CD4-positive, alpha-beta T cell treated with Interleukin-17A for 4 hours (primary cell): ENCODE data around the gene UGP2.
"Not testable (repeated sequence)": the region's sequence is repeated elsewhere in the genome, so short reads cannot be mapped to it uniquely, and the experiment has no call there.

ENCODE experiments used
- DNase-seq: peaks from one replicate; pipeline ENCODE4 v3.0.0-alpha.2; 2020; ENCODE audit warnings: mixed read lengths

Gene UGP2

GRCh38 chr2:63841254-63842022 is at the start of gene UGP2:
Gene UGP2, plus strand, starts transcription at chr2:63841896. Its CDS starts 290 bp downstream, at chr2:63842186.
- peak; percentile 84 for DNase-seq

- no peak for DNase-seq
Observed at GRCh38 chr2:63792530-63792929, 49.2 kb upstream of the UGP2 start.

GRCh38 chr2:63796366-63796765 is 45.3 kb upstream of the UGP2 start:
- DNase-seq, result no peak

GRCh38 chr2:63796796-63797195 is 44.9 kb upstream of the UGP2 start:
- no peak for DNase-seq

GRCh38 chr2:63801455-63801854 is 40.2 kb upstream of the UGP2 start:
- DNase-seq, result no peak

DNA sequence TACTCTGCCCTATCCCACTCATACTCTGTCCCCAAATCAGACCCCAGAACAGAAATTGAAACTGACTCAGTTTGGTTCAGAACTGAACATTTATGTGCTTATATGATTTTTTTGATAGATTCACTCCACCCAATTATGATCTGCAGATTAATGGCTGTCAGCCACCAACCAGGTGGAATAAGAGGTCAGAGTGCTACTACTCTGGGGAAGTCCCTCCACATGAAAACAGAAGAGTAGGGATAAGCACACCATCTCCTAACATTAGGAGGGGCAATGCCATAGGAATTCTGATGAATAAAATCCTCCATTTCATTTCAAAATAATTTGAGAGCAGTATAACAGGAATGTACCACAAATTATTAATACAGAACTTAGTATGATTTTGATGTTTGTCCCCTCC is 36.3 kb upstream of the UGP2 start:
- no peak for DNase-seq

- DNase-seq, result not testable (repeated sequence)
Observed at GRCh38 chr2:63808036-63808435, 33.7 kb upstream of the UGP2 start.

DNA sequence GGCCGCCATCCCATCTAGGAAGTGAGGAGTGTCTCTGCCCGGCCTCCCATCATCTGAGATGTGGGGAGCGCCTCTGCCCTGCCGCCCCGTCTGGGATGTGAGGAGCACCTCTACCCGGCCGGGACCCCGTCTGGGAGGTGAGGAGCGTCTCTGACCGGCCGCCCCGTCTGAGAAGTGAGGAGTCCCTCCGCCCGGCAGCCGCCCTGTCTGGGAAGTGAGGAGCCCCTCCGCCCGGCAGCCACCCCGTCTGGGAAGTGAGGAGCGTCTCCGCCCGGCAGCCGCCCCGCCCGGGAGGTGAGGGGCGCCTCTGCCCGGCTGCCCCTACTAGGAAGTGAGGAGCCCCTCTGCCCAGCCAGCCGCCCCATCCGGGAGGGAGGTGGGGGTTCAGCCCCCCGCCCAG is 32.8 kb upstream of the UGP2 start:
- not testable (repeated sequence) for DNase-seq

DNA sequence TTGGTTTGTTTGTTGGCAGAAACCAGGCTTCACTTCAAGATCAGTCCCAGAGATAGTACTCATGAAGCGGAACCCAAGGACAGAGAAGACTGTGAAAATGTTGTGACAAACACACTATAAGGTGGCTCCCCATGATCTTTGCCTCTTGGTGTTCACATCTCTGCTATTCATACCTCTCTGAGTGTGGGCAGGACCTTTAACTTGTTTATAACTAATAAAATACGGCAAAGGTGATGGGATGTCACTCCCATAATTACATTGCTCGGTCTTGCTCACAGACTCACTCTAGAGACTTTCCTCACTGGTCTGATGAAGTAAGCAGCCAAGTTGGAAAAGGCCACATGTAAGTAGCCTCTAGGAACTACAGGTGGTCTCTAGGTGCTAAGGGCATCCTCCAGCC is 30.6 kb upstream of the UGP2 start:
- no peak for DNase-seq

DNA sequence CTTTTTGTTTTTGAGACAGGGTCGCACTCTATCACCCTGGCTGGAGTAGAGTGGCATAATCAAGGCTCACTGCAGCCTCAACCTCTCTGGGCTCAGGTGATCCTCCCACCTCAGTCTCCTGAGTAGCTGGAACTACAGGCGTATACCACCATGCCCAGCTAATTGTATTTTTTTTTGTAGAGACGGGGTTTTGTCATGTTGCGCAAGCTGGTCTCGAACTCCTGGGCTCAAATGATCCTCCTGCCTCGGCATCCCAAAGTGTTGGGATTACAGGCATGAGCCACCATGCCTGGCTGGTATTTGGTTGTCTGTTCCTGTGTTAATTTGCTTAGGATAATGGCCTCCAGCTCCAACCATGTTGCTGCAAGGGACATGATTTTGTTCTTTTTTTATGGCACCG is 29.8 kb upstream of the UGP2 start:
- not testable (repeated sequence) for DNase-seq

DNA sequence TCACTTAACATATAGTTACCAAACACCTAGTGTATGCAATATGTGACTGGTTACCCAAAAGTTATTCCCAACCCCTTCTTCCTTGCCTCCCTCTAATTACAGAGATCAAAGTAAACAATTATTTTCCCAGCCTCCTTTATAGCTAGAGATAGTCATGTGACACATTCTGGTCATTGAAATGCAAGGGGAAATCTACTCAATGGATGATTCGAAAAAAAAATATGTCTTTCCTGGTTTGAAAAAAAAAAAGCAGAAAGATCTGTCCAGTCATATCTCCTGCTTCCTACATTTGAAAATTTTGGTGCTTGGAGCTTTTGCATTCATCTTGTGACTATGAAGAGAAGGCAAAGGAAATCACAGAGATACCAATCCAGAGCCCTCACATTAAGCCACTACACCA is 27.6 kb upstream of the UGP2 start:
- no peak for DNase-seq

GRCh38 chr2:63817382-63817781 is 24.3 kb upstream of the UGP2 start:
- DNase-seq, result no peak

DNA sequence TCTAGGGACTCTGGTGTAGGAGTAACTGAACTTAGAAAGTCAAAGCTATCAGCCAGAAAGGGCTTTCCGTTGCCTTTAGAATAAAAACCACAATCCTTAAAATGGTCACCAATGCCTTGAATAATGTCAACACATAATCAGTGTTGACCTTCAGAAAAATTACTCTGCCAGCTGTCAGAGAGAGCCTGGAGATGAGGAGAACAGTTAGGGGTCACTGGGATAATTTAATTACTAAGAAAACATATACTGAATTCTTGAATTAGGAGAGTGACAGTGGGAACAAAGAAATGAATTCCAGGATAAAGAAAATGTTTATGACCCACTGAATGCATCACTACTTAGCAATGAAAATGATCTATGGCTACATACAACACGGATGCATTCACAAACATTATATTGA is 23.4 kb upstream of the UGP2 start:
- DNase-seq, result no peak

GRCh38 chr2:63819256-63819655 is 22.4 kb upstream of the UGP2 start:
- DNase-seq, result no peak

GRCh38 chr2:63819765-63820717 is 21.7 kb upstream of the UGP2 start:
- DNase-seq, result no peak

DNA sequence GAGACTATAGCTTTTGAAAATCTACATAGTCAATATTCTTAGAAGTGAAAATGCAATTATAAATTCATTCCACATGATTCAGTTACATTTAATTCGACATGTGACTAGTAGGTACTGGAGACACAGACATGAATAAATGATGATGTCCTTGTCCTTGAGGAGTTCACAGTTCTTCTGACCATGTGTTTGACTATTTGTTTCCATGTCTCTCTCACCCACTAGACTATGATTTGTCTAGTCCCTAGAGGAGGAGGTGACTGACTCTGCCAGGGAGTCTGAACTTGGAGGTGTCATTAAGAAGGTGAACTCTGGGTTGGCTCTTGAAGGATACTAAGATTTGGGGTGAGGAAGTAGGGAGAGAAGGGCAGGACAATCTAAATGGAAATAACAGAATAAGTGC is 20.7 kb upstream of the UGP2 start:
- no peak for DNase-seq

DNA sequence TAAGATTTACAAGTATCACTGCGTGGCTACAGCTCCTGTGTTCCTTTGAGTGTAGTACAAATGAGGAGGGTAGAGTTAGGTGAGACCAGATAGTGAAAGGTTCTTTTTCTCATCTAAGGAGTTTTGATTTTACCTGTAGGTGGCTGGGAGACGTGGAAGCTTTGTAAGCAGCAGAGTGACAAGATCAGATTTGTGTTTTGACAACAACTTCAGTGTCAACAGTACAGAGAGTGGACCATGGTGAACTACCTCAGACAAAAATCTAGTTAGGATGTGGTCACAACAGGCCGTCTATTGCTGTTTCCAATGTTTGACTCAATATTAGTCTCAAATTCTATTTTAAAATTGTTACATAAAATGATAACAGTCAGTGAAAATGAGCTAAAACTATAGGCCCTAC is 20.3 kb upstream of the UGP2 start:
- DNase-seq, result no peak

- DNase-seq, result no peak
Observed at GRCh38 chr2:63822478-63822877, 19.2 kb upstream of the UGP2 start.

GRCh38 chr2:63827749-63828148 is 13.9 kb upstream of the UGP2 start:
- no peak for DNase-seq

- no peak for DNase-seq
Observed at GRCh38 chr2:63831176-63831575, 10.5 kb upstream of the UGP2 start.

GRCh38 chr2:63834401-63834800 is 7.3 kb upstream of the UGP2 start:
- no peak for DNase-seq

- no peak for DNase-seq
Observed at GRCh38 chr2:63837036-63837594, 4.6 kb upstream of the UGP2 start.

DNA sequence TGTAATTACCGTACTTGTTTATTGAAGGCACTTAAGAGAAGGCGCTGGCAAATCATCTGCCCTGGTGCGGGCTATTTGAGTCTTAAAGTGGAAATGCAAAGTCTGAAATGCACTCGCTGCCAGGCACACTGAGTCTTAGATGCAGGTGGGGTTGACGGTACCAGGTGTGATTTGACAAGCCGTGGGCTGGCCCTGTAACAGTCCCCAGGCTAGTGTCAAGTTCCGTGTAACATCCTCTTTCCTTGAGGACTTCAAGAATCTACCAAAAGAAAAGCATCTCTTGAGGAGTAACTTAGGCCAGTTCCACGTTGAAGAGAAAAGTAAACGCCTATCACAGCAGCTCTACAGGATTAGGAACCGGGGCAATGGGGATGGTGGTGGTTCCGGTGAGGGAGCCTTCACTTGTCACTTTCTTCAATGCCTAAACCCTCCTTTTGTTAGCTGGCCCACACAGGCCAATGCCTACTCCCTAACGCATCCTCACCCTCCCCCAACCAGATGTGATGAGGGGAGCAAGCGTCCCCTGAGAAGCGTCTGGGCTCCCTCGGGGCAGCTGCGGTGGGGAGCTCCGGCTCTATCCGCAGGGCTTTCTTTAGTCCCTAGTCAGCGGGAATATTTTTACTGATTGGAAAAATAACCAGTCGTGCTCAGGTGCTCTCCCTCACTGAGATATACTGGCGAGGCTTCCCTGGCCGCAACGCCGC is 1.5 kb upstream of the UGP2 start:
- peak; percentile 29 for DNase-seq
